ENCODE results near the gene LBP.

- TF ChIP-seq CTCF (conservative IDR thresholded peaks at IDR 0.05 in 1 of 2, IDR thresholded peaks at IDR 0.05 in 1 of 2; ENCODE audit: extremely low read depth in 1 of 2, insufficient read depth in 1 of 2, low read depth in 1 of 2, low read length in 2 of 2) (no peak), EZH2 (IDR thresholded peaks at IDR 0.05; ENCODE audit: borderline replicate concordance, low read length) (no peak)
Observed at GRCh38 chr20:38383147-38383546, 36.9 kb downstream of the LBP start.
